Esophagus muscularis mucosa (tissue), 4 donors: ENCODE results near the gene SKP1. TPM values are rescaled to one million over a fixed set of nuclear protein-coding genes. Genes with fewer than 3 reads are reported as not detected.

Source experiments
- DNase-seq: peaks from one replicate; pipeline ENCODE4 v3.0.0-alpha.2; 2017; ENCODE audit errors: extremely low spot score
- H3K27ac ChIP-seq, 4 donors: fragments of 200-600 bp; sonication (generic); replicated peaks in 1 of 4; 1 replicate in 3 of 4; 2 replicates in 1 of 4; pipeline ENCODE4 v1.5.1; 2016 to 2019; ENCODE audit warnings: mild to moderate bottlenecking in 1 of 4
- H3K27me3 ChIP-seq, 4 donors: fragments of 200-600 bp; sonication (generic); one replicate each; pipeline versions ENCODE4 v1.5.1 to v1.6.0; 2016 to 2019
- H3K36me3 ChIP-seq, 4 donors: fragments of 200-600 bp; sonication (generic); one replicate each; pipeline ENCODE4 v1.5.1; 2016 to 2019
- H3K4me1 ChIP-seq, 4 donors: fragments of 200-600 bp; sonication (generic); one replicate each; pipeline ENCODE4 v1.5.1; 2016 to 2019
- H3K4me3 ChIP-seq, 4 donors: fragments of 200-600 bp; sonication (generic); 1 replicate in 2 of 4; 2 replicates in 2 of 4; pipeline ENCODE4 v1.5.1; 2016 to 2019; ENCODE audit warnings: mild to moderate bottlenecking in 4 of 4, moderate library complexity in 1 of 4
- H3K9me3 ChIP-seq, 4 donors: fragments of 200-600 bp; sonication (generic); 1 replicate in 3 of 4; 2 replicates in 1 of 4; pipeline ENCODE4 v1.5.1; 2016 to 2019
- EP300 ChIP-seq: sonication (generic); formaldehyde crosslinking; IDR thresholded peaks from one replicate; pipeline ENCODE4 v1.6.1; 2017; ENCODE audit warnings: antibody characterized with exemption
- POLR2A ChIP-seq: fragments of 450-650 bp; IDR thresholded peaks from one replicate; pipeline ENCODE4 v1.6.1; 2017; ENCODE audit warnings: antibody characterized with exemption, moderate library complexity, mild to moderate bottlenecking, low read depth
- POLR2AphosphoS5 ChIP-seq, 2 donors: sonication (generic); formaldehyde crosslinking; IDR thresholded peaks; one replicate each; pipeline ENCODE4 v1.6.1; 2017; ENCODE audit warnings: antibody characterized with exemption in 2 of 2
- WGBS: methylation state at CpG from one replicate; pipeline ENCODE4 v1.1.5; 2018; 5-methylcytosine and 5-hydroxymethylcytosine counted together
- intact Hi-C: fragments of 100-400 bp; cut with DNase I; formaldehyde crosslinking; loops from one replicate; pipeline ENCODE4 v1.15.1; 2023
- total RNA-seq, 4 donors: library from RNA; depleted of rRNA; stranded (reverse); fragments of >200 nt; gene quantifications; one replicate each; pipeline versions ENCODE4 v1.1.0 to v1.2.1, GENCODE V29; 2016
- TF ChIP-seq, protein P1 (sequence below), 3 experiments: fragments of 200-600 bp in 2 of 3; fragments of 450-650 bp in 1 of 3; sonication (generic) in 2 of 3; IDR thresholded peaks; one replicate each; pipeline ENCODE4 v1.5.1; 2017 to 2019; ENCODE audit warnings: antibody characterized with exemption in 3 of 3, mild to moderate bottlenecking in 2 of 3, moderate library complexity in 1 of 3

SKP1 gene
- total RNA-seq, 4 donors from 2014 or later = 170 to 345 (median 322) TPM

DNA sequence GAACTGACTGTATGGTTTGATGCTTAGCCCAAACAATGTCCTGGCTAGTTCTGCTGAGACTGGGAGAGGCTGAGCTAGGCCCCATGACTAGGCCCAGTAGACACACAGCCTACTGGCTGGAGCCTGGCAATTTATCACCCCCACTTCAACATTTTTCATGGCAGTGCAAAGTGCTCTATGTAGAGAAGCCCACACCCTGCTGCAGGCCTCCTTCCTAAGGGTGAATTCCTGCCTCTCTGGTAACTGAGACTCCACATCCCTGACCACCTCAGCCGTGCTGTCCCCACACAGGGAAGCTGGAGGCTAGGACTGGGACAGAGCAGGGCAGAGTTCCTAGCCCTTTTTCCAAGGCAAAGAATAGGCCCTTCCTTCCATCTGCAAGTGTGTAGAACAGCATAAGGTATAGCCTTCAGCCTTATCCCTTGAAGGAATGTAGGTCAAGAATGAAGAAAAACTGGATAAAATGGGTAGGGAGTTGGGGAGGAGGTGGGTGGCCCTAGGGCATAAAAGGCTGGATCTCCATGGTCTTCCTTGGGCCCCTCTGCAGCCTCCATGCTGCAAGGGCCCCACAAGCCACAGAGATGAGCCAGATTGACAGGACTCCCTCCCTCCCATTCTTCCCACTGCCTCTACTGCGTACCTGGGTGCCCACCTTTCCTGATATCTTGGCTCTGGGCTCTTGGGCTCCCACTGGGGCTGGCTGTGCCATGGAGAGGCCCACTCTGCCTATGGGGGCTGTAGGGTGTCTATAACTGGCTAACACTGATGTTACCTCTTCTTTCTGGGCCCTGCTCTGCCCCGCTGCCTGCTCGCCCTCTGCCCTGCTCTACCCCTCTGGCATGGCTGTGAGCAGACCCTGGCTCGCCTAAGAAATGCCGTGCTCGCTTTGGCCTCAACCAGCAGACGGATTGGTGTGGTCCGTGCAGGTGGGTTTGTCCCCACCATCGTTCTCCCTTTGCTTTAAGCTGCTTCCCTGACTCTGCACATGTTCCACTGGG, 32.5 kb downstream of the SKP1 start:
- TF ChIP-seq POLR2AphosphoS5 (IDR thresholded peaks at IDR 0.05) (no peak), EP300 (no peak), POLR2A (no peak)
- TF ChIP-seq, protein P1, sequence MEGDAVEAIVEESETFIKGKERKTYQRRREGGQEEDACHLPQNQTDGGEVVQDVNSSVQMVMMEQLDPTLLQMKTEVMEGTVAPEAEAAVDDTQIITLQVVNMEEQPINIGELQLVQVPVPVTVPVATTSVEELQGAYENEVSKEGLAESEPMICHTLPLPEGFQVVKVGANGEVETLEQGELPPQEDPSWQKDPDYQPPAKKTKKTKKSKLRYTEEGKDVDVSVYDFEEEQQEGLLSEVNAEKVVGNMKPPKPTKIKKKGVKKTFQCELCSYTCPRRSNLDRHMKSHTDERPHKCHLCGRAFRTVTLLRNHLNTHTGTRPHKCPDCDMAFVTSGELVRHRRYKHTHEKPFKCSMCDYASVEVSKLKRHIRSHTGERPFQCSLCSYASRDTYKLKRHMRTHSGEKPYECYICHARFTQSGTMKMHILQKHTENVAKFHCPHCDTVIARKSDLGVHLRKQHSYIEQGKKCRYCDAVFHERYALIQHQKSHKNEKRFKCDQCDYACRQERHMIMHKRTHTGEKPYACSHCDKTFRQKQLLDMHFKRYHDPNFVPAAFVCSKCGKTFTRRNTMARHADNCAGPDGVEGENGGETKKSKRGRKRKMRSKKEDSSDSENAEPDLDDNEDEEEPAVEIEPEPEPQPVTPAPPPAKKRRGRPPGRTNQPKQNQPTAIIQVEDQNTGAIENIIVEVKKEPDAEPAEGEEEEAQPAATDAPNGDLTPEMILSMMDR (IDR thresholded peaks at IDR 0.05) = no peak
- no peak overlapping the region for H3K4me3 ChIP-seq
- intact Hi-C loops = no loop called here
- 96% methylated on average over 9 of the region's 10 CpGs for WGBS
- no peaks in the 10 kb centered on the region for H3K9me3 ChIP-seq
- H3K27ac ChIP-seq = no peak overlapping the region
- H3K36me3 ChIP-seq = peaks cover 29 to 97% (median 81%) of the 10 kb centered on the region in 4 donors
- DNase-seq = no peak
- no peaks in the 10 kb centered on the region for H3K27me3 ChIP-seq
- H3K4me1 ChIP-seq = peaks cover 26 to 58% (median 36%) of the 10 kb centered on the region in 4 donors

DNA sequence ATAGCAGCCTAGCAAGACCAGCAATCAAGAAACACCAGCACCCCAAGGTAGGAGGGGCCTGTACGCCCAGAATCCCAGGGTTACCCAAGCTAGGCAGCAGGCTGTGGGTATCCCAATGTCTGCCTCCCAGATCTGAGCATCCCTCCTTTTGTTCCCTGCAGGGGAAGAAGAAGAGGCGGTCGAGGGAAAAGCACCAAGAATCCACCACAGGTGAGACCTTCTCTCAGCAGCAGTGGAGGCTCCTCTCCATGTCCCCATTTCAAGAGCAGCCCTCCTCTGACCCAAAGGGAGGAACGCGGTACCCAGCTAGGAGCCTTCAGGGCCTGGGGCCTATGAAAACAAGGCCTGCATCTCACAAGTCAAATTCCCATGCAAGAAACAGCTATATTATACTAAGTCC, 33.3 kb downstream of the SKP1 start:
- no peak overlapping the region for H3K4me3 ChIP-seq
- 94% methylated on average over 3 of the region's 5 CpGs for WGBS
- H3K4me1 ChIP-seq = peaks cover 21 to 59% (median 37%) of the 10 kb centered on the region in 4 donors
- no peaks in the 10 kb centered on the region for H3K9me3 ChIP-seq
- H3K36me3 ChIP-seq = peaks cover 29 to 97% (median 80%) of the 10 kb centered on the region in 4 donors
- TF ChIP-seq POLR2AphosphoS5 (IDR thresholded peaks at IDR 0.05) (no peak), EP300 (no peak), POLR2A (no peak)
- TF ChIP-seq, protein P1 (IDR thresholded peaks at IDR 0.05) = no peak
- H3K27ac ChIP-seq = no peak overlapping the region
- H3K27me3 ChIP-seq = no peaks in the 10 kb centered on the region
- intact Hi-C loops = no loop called here
- no peak for DNase-seq

DNA sequence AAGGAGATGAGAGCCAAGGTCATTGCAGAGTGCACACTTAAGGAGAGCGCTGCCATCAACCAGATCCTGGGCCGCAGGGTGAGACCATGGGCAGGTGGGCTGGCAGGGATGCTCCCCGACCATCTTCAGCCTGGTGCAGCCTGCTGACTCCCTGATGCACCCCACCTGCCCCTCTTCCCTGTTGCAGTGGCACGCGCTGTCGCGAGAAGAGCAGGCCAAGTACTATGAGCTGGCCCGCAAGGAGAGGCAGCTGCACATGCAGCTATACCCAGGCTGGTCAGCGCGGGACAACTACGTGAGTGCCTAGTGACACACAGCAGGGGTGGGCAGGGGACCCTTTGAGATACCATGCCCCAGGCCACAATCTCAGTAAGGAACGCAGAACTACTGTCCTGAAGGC, 33.9 kb downstream of the SKP1 start:
- 97% methylated on average over 7 of the region's 12 CpGs for WGBS
- no peak for DNase-seq
- no peaks in the 10 kb centered on the region for H3K27me3 ChIP-seq
- no peak overlapping the region for H3K4me3 ChIP-seq
- peaks cover 21 to 57% (median 36%) of the 10 kb centered on the region in 4 donors for H3K4me1 ChIP-seq
- H3K27ac ChIP-seq = no peak overlapping the region
- intact Hi-C loops = no loop called here
- peaks cover 29 to 91% (median 79%) of the 10 kb centered on the region in 4 donors for H3K36me3 ChIP-seq
- TF ChIP-seq, protein P1 (IDR thresholded peaks at IDR 0.05) = no peak
- no peak for TF ChIP-seq POLR2AphosphoS5 (IDR thresholded peaks at IDR 0.05)
- TF ChIP-seq POLR2A = no peak
- no peak for TF ChIP-seq EP300
- H3K9me3 ChIP-seq = no peaks in the 10 kb centered on the region

DNA sequence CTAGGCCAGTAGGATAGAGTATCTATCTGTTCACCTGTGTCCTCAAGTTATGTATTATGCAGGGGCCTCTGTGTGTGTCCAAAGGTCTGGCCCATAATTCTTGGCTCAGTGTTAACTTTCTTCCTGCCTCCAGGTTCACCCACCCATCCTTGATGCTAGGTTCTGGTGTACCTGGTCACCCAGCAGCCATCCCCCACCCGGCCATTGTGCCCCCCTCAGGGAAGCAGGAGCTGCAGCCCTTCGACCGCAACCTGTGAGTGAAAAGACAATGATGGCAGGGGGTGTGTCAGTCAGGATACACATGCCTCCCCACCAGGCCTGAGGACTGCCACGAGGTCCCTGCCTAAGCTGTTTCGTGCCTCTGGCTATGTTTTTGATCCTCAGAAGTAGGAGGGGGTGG, 34.7 kb downstream of the SKP1 start:
- intact Hi-C loops = no loop called here

More for the DNA sequence above, 34.7 kb downstream of the SKP1 start:
- H3K4me1 ChIP-seq = peaks cover 18 to 52% (median 34%) of the 10 kb centered on the region in 4 donors
- TF ChIP-seq POLR2AphosphoS5 (IDR thresholded peaks at IDR 0.05) = no peak
- TF ChIP-seq POLR2A = no peak
- TF ChIP-seq, protein P1 (IDR thresholded peaks at IDR 0.05) = no peak
- TF ChIP-seq EP300 = no peak
- DNase-seq = peak; percentile 83
- WGBS = 80% methylated on average over 3 of the region's 5 CpGs
- no peak overlapping the region for H3K4me3 ChIP-seq
- no peaks in the 10 kb centered on the region for H3K9me3 ChIP-seq
- no peak overlapping the region for H3K27ac ChIP-seq
- H3K36me3 ChIP-seq = peaks cover 21 to 84% (median 72%) of the 10 kb centered on the region in 4 donors
- H3K27me3 ChIP-seq = no peaks in the 10 kb centered on the region
